ENCODE measurements around the gene PGAP1.

DNA sequence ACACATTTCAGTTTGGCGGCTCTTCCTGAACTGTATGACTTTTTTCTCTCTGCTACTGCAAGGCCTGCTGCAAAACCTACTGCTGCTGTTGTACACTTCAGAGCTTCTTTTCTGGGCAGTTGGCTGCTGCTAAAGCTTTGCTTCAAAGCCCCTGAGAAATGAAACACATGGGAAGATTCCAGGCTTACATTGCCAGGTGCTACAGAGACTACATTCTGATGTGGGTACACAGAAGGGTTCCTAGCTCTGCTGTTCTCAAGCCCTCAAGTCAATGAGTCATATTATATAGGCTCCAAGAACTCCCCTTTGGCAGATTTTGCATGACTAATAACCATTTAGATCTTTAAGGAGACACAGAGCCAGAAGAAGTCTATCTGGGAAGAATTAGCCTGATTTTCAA, 12.9 kb upstream of the PGAP1 start:
- no peak for TF ChIP-seq EZH2 (IDR thresholded peaks at IDR 0.05; ENCODE audit: low read length, unreplicated experiment)
- TF ChIP-seq EZH2phosphoT487 (IDR thresholded peaks at IDR 0.05; ENCODE audit: borderline replicate concordance, low read length): no peak
- TF ChIP-seq, protein P1, sequence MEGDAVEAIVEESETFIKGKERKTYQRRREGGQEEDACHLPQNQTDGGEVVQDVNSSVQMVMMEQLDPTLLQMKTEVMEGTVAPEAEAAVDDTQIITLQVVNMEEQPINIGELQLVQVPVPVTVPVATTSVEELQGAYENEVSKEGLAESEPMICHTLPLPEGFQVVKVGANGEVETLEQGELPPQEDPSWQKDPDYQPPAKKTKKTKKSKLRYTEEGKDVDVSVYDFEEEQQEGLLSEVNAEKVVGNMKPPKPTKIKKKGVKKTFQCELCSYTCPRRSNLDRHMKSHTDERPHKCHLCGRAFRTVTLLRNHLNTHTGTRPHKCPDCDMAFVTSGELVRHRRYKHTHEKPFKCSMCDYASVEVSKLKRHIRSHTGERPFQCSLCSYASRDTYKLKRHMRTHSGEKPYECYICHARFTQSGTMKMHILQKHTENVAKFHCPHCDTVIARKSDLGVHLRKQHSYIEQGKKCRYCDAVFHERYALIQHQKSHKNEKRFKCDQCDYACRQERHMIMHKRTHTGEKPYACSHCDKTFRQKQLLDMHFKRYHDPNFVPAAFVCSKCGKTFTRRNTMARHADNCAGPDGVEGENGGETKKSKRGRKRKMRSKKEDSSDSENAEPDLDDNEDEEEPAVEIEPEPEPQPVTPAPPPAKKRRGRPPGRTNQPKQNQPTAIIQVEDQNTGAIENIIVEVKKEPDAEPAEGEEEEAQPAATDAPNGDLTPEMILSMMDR (conservative IDR thresholded peaks at IDR 0.05; ENCODE audit: low read depth, low read length): no peak

Measured in PC-3 (cell line).